Activated CD8-positive, alpha-beta memory T cell treated with anti-CD3 and anti-CD28 coated beads, Interleukin-2, amount 50 U/mL, for 24 hours (primary cell): ENCODE data around the gene TBC1D16.
"Not testable (repeated sequence)": the region's sequence is repeated elsewhere in the genome, so short reads cannot be mapped to it uniquely, and the experiment has no call there.

ENCODE experiments used
- DNase-seq: peaks from one replicate; pipeline ENCODE4 v3.0.0-alpha.2; 2020; ENCODE audit errors: extremely low read depth

Gene TBC1D16

DNA sequence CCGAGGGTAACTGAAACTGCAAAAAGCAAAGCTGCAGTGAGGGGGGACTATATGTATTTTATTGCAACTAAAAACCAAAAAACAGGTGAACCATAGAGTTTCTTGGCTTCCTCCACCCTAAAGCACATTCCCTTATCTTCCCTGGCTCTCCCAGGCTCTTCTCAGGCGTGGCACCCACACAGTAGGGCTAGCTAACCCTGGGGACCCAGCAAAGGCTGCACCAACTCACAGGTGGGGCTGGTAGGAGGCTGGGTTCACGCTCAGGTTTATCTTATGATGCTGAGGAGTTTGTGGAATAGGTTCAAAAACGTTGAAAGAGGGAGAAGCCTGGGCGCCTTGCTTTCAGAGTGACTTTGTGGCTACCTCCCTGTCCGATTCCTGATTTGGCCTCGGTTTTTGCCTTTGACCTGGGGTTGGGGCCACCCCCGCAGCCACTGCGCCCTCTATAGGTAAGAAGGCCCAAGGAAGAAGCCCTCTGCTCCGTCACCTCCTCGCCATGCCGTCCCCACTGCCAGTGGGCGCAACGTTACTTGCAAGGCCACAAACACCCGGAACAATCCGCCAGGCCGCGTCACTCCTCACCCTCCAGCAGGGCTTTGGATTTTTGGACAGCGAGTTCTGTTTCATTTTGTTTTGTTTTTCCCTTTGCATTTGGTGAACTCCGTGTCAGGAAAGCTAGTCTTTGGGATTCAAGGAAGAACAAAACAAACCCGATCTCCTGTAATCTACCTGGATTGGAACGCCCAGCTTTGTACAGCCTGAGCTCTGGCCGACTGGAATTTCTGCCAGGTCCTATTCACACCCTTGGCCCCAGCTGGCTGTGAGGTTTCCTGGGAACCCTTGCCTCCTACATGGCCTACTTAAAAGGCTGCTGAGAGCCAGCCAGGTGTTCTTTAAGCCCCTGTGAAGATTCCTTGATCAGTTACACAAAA, 60.8 kb downstream of the TBC1D16 start:
- no peak for DNase-seq

DNA sequence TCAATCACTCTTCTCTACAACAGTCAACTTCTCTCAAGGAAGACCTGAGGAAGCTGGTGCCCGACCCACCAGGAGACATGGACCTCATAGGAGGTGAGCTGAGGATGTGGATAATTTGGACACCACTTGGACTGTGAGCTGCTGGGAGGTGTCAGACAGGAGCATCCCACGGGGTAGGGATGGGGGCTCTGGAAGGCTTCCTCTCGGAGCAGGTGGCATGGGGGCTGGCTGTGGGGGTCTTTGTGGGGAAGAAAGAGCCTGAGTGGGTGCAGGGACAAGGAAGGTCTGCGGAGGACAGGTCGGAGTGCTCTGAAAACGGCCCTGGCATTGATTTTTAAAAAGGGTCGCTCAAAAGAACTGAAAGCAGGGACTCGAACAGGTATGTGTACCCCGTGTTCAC, 64.0 kb downstream of the TBC1D16 start:
- DNase-seq, result no peak

DNA sequence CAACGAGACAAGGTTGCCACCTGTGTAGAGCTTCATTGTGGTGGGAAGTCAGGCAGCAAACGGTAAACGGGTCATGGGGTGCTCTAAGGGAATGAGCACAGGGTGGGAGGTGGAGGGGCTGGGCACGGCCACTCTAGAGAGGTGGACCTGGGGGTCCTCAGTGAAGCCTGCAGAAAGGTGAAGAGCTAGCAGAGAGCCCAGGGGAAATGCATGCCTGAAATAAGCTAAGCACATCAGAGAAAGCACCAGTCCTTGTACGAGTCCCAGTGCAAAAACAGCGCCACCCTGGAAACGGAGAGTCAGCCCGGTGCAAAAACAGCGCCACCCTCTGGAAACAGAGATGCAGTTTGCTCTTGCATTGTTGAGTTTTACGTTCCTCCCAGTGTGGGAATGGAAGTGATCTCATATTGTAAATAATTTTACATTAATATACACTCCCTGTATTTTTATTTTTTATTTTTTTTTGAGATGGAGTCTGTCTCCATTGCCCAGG, 65.0 kb downstream of the TBC1D16 start:
- no peak for DNase-seq

DNA sequence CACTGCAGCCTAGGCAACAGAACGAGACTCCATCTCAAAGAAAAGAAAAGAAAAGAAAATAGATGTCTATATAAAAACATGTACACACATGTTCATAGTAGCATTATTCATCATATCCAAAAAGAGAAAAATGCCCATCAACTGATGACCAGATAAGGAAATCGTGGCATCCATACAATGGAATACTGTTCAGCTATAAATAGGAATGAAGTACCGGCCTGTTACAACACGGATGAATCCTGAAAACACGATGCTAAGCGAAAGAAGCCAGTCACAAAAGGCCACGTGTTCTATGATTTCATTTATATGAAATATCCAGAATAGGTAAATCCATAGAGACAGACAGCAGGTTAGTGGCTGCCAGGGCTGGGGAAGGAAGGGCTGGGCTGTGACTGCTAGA, 65.8 kb downstream of the TBC1D16 start:
- DNase-seq, result no peak

DNA sequence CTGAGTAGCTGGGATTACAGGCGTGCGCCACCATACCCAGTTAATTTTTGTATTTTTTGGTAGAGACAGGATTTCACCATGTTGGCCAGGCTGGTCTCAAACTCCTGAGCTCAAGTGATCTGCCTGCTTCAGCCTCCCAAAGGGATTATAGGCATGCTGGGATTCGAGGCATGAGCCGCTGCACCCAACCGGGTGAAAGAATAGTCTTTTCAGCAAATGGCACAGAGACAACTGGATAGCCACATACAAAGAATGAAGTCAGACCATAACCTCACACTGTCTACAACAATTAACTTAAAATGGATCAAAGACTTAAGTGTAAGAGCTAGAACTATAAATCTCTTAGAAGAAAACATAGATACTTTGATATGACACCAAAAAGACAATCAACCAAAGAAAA, 67.6 kb downstream of the TBC1D16 start:
- no peak for DNase-seq

DNA sequence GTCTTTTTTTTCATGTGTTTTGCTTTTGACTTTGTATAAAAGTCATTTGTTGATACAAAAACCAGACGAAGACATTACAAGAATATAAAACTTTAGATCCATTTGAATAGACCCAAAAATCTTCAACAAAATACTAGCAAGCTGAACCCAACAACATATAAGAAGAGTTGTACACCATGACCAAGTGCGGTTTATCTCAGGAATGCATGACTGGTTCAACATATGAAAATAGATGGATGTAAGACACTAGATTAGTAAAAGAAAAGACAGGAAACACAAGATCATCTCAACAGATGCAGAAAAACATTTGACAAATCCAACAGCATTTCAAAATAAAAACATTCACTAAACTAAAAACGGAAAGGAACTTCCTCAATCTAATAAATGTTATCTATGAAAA, 69.0 kb downstream of the TBC1D16 start:
- no peak for DNase-seq

DNA sequence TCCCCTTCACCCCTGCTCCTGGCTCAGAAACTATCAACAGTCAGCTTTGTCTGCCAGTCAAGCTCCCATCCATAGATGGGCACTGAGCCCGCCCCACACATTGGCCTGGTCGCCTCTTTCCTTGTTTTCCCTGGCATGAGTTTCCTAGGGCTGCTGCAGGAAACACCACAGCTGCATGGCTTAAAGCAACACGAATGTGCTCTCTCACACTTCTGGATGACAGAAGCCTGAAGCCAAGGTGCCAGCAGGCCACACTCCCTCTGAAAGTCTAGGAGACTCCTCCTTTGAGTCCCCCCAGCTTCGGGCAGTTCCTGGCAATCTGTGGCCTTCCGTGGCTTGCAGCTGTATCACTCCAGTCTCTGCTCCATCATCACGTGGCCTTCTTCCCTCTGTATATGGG, 69.9 kb downstream of the TBC1D16 start:
- no peak for DNase-seq

DNA sequence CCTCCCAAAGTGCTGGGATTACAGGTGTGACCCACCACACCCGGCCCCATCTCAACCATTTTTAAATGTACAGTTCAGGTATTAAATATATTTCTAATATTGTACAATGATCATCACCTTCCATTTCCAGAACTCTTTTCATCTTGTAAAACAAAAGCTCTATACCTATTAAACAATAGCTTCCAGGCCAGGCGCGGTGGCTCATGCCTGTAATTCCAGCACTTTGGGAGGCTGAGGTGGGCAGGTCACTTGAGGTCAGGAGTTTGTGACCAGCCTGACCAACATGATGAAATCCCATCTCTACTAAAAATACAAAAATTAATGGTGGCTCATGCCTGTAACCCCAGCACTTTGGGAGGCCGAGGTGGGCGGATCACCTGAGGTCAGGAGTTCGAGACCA, 73.2 kb downstream of the TBC1D16 start:
- DNase-seq, result not testable (repeated sequence)

DNA sequence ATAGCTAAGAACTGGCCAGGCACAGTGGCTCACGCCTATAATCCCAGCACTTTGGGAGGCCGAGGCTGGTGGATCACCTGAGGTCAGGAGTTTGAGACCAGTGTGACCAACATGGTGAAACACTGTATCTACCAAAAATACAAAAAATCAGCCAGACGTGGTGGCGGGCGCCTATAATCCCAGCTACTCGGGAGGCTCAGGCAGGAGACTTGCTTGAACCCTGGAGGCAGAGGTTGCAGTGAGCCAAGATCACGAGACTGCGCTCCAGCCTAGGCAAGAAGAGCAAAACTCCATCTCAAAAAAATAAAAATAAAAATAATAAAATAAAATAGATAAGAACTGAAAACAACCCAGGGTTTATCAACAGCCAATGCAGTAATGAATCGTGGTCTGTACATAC, 74.1 kb downstream of the TBC1D16 start:
- DNase-seq, result not testable (repeated sequence)

DNA sequence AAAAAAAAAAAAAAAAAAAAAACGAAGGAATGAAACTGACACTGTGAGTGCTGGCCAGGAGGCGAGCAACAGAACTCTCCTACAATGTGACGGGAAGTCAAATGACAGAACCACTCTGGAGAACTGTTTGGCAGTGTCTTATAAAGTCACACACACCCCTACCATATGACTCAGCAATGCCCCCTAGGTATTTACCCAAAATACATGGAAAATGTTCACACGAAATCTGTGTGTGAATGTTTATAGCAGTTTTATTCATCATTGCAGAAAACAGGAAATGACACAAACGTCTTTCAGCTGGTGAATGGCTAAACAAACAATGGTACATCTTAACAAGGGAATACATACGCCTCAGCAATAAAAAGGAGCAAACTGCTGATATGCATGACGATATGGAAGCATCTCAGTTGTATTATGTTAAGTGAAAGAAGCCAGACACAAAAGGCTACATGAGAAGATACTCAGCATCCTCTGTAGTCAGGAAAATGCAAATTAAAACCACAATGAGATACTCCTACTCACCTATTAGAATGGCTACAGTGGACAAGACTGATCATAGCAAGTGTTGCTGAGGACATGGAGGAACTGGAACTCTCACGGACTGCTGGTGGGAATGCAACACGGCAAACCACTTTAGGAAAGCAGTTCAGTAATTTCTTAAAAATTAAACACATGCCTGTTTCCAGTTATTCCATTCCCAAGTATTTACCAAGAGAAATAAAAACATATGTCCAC, 74.7 kb downstream of the TBC1D16 start:
- no peak for DNase-seq

DNA sequence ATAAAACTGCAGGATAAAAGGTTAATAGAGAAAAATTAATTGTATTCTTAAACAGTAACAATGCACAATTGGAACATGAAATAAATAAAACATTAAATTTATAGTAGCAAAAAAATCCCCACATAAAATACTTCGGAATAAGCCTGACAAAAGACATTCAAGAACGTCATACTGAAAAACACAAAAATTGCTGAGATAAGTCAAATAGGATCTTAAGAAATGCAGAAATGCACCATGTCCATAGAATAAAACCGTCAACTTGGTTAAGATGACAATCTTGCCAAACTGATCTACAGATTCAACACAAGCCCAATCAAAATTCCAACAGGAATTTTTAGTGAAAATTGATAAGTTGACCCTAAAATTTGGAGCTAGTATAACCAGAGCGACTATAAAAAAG, 76.6 kb downstream of the TBC1D16 start:
- DNase-seq, result no peak

DNA sequence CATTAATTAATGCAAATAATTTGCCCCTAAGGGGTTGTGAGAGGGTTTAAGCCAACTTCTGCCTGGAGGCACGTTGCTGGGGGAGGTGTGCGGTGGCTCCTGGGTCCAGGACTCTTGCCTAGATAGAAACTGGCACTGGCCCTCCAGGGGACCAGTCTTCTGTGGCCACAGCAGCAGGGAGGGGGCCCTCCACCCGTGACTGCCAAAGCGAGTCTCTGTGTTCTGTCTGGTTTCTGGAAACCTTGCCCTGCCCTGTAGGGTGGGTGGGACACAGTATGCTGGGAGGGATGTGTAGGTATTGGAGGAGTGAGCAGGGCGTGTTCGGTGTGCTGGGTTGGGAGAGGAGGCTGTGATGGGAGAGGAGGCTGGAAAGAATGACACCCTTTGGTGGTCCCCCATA, 78.8 kb downstream of the TBC1D16 start:
- no peak for DNase-seq

DNA sequence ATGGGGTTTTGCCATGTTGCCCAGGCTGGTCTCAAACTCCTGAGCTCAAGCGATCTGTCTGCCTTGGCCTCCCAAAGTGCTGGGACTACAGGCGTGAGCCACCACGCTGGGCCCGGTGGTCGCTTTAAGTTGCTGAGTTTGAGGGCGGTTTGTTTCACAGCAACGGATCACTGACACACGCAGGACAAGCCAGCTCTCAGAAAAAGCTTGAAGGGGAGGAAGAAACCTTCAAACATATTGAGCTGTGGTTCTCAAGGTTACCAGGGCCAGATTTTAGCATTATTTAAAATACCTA, 79.3 kb downstream of the TBC1D16 start:
- DNase-seq, result not testable (repeated sequence)

DNA sequence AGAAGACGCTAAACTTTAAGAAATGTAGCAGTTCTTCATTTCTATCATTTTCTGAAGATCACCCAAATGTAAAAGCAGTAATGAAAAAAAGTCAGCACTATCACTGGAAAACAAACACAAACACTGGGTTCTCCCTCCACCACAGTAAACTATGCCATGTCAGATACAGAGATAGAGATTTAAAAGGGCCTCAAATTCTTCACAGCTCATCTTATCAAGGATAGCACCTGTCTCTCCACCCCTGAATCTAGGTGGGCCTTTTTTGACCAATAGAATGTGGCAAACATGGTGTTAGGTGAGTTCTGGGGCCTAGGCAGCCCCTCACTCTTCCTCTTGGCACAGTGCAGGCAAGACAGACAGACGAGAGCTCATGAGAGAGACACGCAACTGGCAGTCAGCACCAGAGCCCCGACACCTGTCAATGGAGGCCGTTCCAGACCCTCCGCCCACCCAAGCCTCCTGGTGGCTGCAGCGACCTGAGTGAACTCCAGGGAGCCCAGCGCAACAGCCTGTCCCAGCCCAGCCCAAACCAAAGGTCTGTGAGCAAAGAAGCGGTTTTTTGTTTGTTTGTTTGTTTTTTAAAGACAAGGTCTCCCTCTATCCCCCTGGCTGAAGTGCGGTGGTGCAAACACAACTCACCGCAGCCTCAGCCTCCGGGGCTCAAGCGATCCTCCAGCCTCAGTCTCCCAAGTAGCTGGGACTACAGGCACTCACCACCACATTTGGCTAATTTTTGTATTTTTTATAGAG, 79.8 kb downstream of the TBC1D16 start:
- DNase-seq, result no peak

DNA sequence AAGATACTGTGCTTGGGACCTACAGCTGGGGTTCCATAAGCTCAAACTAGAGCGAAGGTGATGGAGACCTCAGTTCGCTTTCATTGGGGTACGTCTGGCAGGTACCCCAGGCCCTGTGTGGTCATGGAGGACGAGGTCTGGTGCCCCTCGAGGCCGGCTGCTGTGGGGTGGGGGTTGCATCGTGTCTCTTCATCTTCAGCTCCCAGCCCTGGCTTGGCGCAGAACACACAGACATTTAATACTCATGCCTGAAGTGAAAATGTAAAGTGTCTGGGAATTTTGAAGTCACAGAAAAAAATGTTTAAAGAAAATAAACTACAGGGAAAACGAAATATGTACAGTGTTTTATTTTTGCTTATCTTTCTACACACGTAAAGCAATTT, 80.5 kb downstream of the TBC1D16 start:
- no peak for DNase-seq

DNA sequence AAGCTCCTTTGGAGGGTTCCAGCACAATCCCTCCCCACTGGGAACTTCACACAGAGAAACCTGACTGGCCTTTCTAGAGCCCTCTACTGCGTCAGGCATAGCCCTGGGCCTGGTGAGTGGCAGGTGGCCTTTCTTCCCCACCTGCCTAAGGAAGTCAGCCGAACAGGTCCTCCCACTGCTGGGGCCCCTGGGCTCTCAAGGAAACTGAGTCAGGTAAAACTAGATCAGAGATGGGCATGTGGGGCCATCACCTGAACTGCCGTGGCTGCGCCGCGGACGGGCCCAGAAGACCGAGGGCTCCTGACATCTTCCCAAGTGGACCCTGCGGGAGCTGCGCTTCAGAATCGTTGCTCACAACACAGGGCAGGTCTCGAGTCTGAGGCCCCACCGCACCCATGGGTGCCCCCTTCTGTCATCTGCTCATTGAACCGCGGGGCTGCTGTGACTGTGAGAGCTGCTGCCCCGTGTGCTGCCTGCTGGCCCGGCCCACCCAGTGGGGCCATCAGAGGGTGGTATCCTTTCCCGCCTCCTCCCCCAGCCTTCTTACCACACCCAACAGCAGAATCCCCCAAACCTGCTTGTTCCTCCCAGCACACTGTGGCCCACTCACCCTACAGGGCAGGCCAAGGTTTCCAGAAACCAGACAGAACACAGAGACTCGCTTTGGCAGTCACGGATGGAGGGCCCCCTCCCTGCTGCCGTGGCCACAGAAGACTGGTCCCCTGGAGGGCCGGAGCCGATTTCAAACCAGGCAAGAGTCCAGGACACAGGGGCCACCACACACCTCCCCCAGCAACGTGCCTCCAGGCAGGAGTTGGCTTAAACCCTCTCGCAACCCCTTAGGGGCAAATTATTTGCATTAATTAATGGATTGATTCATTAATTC, 81.1 kb downstream of the TBC1D16 start:
- DNase-seq, result no peak

DNA sequence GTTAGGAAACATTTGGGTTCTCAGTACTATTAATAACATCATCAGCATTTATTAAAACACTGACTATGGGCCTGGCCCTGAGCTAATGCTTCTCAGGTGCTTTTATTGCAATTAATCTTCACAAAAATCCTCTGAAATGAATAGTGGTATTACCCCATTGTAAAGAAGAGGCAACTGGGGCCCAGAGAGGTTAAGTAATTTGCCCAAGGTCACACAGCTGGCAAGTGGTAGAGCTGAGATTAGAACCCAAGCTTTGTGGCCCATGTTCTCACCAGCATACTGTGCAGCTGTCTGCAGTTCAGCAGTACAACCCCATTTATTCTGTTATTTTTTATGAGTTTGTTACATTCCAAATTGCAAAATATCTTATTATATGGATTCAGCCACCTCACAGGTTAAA, 82.3 kb downstream of the TBC1D16 start:
- DNase-seq, result no peak

DNA sequence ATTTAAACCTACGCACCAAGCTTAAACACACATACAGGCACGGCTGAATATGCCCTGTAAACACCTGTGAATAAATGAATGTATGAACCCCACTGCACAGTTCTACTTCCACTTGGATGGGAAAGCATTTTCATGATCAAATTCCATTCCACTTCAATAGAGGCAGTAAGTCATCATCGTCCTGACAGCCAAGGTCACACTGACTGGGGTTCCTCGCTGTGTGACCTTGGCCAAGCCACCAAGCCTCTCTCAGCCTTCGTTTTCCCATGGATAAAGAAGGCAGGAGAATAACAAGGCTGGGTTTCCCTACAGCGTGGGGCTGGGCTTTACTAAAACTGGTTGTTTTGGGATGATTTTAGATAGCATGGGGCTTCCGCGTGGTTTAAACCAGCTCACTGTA, 82.8 kb downstream of the TBC1D16 start:
- no peak for DNase-seq

DNA sequence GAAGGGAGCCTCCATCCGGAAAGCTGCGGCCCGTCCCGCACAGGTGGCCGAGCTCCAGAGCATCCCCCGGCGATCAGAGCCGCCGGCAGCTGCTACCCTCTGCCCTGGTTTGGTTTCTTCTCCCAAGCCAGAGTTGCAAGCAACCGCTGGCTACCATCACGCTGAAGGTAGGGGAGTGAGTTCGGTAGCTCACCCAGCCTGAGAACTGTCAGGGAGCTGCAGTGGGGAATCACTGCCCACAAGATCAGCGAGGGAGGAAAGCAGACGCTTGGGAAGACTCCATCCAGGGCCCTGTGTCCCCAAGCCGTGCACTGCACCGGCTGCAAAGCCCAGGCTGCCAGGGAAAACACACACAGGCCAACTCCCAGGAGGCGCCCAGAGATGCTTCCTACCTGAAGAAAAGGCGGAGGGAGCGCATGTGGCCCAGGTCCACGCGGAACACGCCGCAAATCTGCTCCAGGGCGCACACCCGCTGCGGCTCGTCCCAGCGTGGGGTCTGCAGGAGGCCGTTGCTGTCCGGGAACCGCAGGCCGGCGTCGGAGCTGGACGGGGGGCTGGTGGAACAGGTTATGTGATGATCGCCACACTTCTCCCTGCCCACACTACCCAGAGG, 83.3 kb downstream of the TBC1D16 start:
- DNase-seq, result no peak

DNA sequence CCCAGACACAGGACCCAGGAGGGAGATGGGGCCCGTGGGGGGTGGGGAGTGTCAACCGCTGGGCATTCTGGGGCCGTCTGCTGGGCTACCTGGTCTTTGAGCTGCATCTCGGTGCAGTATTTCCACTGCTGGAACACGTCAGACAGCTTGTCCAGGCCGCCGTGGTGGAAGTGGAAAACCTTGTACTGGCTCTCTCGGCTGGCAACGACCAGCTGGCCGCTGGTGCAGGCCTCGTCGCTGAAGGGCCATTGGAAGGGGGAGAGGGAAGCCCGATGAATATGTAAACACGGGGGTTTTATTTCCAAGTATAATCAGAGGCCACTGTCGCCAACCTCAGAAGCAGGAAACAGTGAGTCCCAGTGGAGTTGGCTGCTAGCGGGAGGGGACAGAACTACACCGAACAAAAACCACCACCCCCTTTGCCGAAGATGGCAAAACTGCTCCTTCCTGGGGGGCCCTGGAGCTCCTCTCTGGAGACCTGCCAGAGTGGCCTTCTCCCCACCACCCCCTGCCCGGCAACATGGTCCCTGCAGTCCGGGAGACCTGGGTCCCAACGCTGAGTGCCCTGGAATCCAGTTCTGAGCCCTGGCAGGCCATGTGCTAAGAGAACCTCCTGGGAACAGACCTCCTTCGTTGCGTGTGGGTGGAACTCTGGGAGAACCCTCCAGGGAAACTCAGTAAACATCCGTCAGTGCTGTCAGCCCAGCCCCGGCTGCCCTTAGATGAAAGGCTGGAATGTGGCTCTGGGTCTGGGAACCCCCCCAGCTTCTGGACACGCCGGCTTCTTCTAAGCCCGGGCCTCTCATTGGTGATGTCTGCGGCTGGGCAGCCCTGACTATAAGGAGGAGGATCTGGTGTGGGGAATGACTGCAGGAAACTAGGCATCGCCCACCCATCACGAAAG, 84.1 kb downstream of the TBC1D16 start:
- no peak for DNase-seq
